SJCRH30 (cell line): ENCODE data around the gene BIVM. TPM values are rescaled to one million over a fixed set of nuclear protein-coding genes. Genes with fewer than 3 reads are reported as not detected.

Experiments
- DNase-seq, 2 experiments: peaks; one replicate each; pipeline ENCODE4 v3.0.0-alpha.2; 2015 to 2020
- H3K27ac ChIP-seq: fragments of 250-450 bp; sonication (Bioruptor Pico); 2 replicates; pipeline ENCODE4 v1.5.1; 2020; ENCODE audit warnings: mild to moderate bottlenecking, moderate library complexity
- H3K27me3 ChIP-seq: fragments of 250-450 bp; sonication (Bioruptor Pico); 2 replicates; pipeline ENCODE4 v1.5.1; 2020; ENCODE audit warnings: mild to moderate bottlenecking, moderate library complexity
- H3K36me3 ChIP-seq: fragments of 250-450 bp; sonication (Bioruptor Pico); 2 replicates; pipeline ENCODE4 v1.5.1; 2020; ENCODE audit warnings: mild to moderate bottlenecking, moderate library complexity
- H3K4me1 ChIP-seq: fragments of 250-450 bp; sonication (Bioruptor Pico); 2 replicates; pipeline ENCODE4 v1.5.1; 2020; ENCODE audit warnings: mild to moderate bottlenecking, moderate library complexity
- H3K4me3 ChIP-seq: fragments of 250-450 bp; sonication (Bioruptor Pico); 2 replicates; pipeline ENCODE4 v1.5.1; 2020; ENCODE audit warnings: mild to moderate bottlenecking, moderate library complexity
- H3K9me3 ChIP-seq: fragments of 250-450 bp; sonication (Bioruptor Pico); replicated peaks from 2 replicates; pipeline ENCODE4 v1.5.1; 2020; ENCODE audit warnings: mild to moderate bottlenecking, moderate library complexity
- total RNA-seq: library from RNA; depleted of rRNA; stranded (reverse); fragments of >200 nt; shearing (Covaris generic); gene quantifications from 2 replicates; pipeline ENCODE4 v1.2.3, GENCODE V29; 2014

BIVM gene
- total RNA-seq, 1 experiment from 2014 or later = 12.5 TPM

GRCh38 chr13:102845289-102845629, 46.3 kb downstream of the BIVM start:
- peak overlapping the region; percentile 65 for H3K4me3 ChIP-seq
- no peaks in the 10 kb centered on the region for H3K36me3 ChIP-seq
- no peak for DNase-seq
- H3K27me3 ChIP-seq = no peaks in the 10 kb centered on the region
- peaks cover 3% of the 10 kb centered on the region; the same call in 1 of the 2 replicates for H3K4me1 ChIP-seq
- H3K9me3 ChIP-seq = no peaks in the 10 kb centered on the region
- peak overlapping the region; percentile 82 for H3K27ac ChIP-seq

- Histone ChIP-seq H3K4me3 (peak within 1 kb of the TSS; percentile 65), H3K4me1 (peaks cover 3% of the 10 kb centered on the region; the same call in 1 of the 2 replicates), H3K27me3 (no peaks in the 10 kb centered on the region), H3K27ac (peak within 1 kb of the TSS; percentile 82), H3K9me3 (no peaks in the 10 kb centered on the region), H3K36me3 (no peaks in the 10 kb centered on the region)
- DNase-seq = peak; percentile 92 to 94
These were observed 46.8 kb downstream of the BIVM start, which contains the start of gene ERCC5 for GRCh38 chr13:102845630-102846260. Gene ERCC5 (plus strand): TSS chr13:102846032. CDS start chr13:102846267, 235 bp downstream.

- peak overlapping the region; percentile 82 for H3K27ac ChIP-seq
- H3K9me3 ChIP-seq = no peaks in the 10 kb centered on the region
- H3K27me3 ChIP-seq = no peaks in the 10 kb centered on the region
- H3K36me3 ChIP-seq = no peaks in the 10 kb centered on the region
- peak; percentile 16 to 50 for DNase-seq
- peaks cover 3% of the 10 kb centered on the region; the same call in 1 of the 2 replicates for H3K4me1 ChIP-seq
- H3K4me3 ChIP-seq = peak overlapping the region; percentile 65
These were observed 47.5 kb downstream of the BIVM start for GRCh38 chr13:102846261-102847015.

GRCh38 chr13:102847272-102848234, 48.6 kb downstream of the BIVM start:
- Histone ChIP-seq H3K27ac (peak overlapping the region; percentile 82; the same call in 1 of the 2 replicates), H3K36me3 (no peaks in the 10 kb centered on the region), H3K4me3 (peak overlapping the region; percentile 65), H3K4me1 (peaks cover 3% of the 10 kb centered on the region; the same call in 1 of the 2 replicates), H3K27me3 (no peaks in the 10 kb centered on the region), H3K9me3 (no peaks in the 10 kb centered on the region)
- peak in 1 of 2 experiments; percentile 43 for DNase-seq

GRCh38 chr13:102848956-102849355, 50.0 kb downstream of the BIVM start:
- peaks cover 3% of the 10 kb centered on the region; the same call in 1 of the 2 replicates for H3K4me1 ChIP-seq
- no peaks in the 10 kb centered on the region for H3K36me3 ChIP-seq
- DNase-seq = no peak
- no peak overlapping the region for H3K4me3 ChIP-seq
- H3K27ac ChIP-seq = no peak overlapping the region
- H3K27me3 ChIP-seq = no peaks in the 10 kb centered on the region
- no peaks in the 10 kb centered on the region for H3K9me3 ChIP-seq

- Histone ChIP-seq H3K36me3 (peaks cover 10% of the 10 kb centered on the region; the same call in 1 of the 2 replicates), H3K4me3 (no peak overlapping the region), H3K27me3 (no peaks in the 10 kb centered on the region), H3K9me3 (no peaks in the 10 kb centered on the region), H3K4me1 (no peaks in the 10 kb centered on the region), H3K27ac (no peak overlapping the region)
- DNase-seq = no peak
These were observed 53.6 kb downstream of the BIVM start for GRCh38 chr13:102852556-102852955.

GRCh38 chr13:102854675-102855074, 55.8 kb downstream of the BIVM start:
- Histone ChIP-seq H3K4me3 (no peak overlapping the region), H3K27ac (no peak overlapping the region), H3K4me1 (no peaks in the 10 kb centered on the region), H3K36me3 (peaks cover 14% of the 10 kb centered on the region), H3K9me3 (no peaks in the 10 kb centered on the region), H3K27me3 (no peaks in the 10 kb centered on the region)
- DNase-seq = no peak

GRCh38 chr13:102856557-102856956, 57.6 kb downstream of the BIVM start:
- Histone ChIP-seq H3K36me3 (peaks cover 18% of the 10 kb centered on the region), H3K9me3 (no peaks in the 10 kb centered on the region), H3K4me1 (no peaks in the 10 kb centered on the region), H3K4me3 (no peak overlapping the region), H3K27ac (no peak overlapping the region), H3K27me3 (no peaks in the 10 kb centered on the region)
- DNase-seq = no peak

GRCh38 chr13:102862624-102863210, 63.8 kb downstream of the BIVM start:
- peak in 1 of 2 experiments; percentile 49 for DNase-seq
- peaks cover 7% of the 10 kb centered on the region; the same call in 1 of the 2 replicates for H3K4me1 ChIP-seq
- H3K27ac ChIP-seq = peak overlapping the region; percentile 37
- H3K9me3 ChIP-seq = no peaks in the 10 kb centered on the region
- H3K4me3 ChIP-seq = no peak overlapping the region
- no peaks in the 10 kb centered on the region for H3K27me3 ChIP-seq
- H3K36me3 ChIP-seq = peaks cover 37% of the 10 kb centered on the region

GRCh38 chr13:102863590-102863989, 64.7 kb downstream of the BIVM start:
- DNase-seq = no peak
- Histone ChIP-seq H3K27ac (no peak overlapping the region), H3K27me3 (no peaks in the 10 kb centered on the region), H3K4me1 (peaks cover 7% of the 10 kb centered on the region; the same call in 1 of the 2 replicates), H3K4me3 (no peak overlapping the region), H3K36me3 (peaks cover 40% of the 10 kb centered on the region), H3K9me3 (no peaks in the 10 kb centered on the region)

- H3K4me3 ChIP-seq = no peak overlapping the region
- H3K27ac ChIP-seq = no peak overlapping the region
- H3K27me3 ChIP-seq = no peaks in the 10 kb centered on the region
- H3K9me3 ChIP-seq = no peaks in the 10 kb centered on the region
- peaks cover 29% of the 10 kb centered on the region for H3K36me3 ChIP-seq
- peaks cover 10% of the 10 kb centered on the region for H3K4me1 ChIP-seq
- no peak for DNase-seq
These were observed 69.5 kb downstream of the BIVM start for GRCh38 chr13:102868366-102868936.

GRCh38 chr13:102869948-102870676, 71.2 kb downstream of the BIVM start:
- Histone ChIP-seq H3K27ac (no peak overlapping the region), H3K9me3 (no peaks in the 10 kb centered on the region), H3K36me3 (peaks cover 30% of the 10 kb centered on the region), H3K4me3 (no peak overlapping the region), H3K27me3 (no peaks in the 10 kb centered on the region), H3K4me1 (peaks cover 10% of the 10 kb centered on the region)
- no peak for DNase-seq

GRCh38 chr13:102870677-102871415, 71.9 kb downstream of the BIVM start:
- peak; percentile 61 to 78 for DNase-seq
- Histone ChIP-seq H3K4me1 (peaks cover 10% of the 10 kb centered on the region), H3K9me3 (no peaks in the 10 kb centered on the region), H3K27me3 (no peaks in the 10 kb centered on the region), H3K36me3 (peaks cover 28% of the 10 kb centered on the region), H3K27ac (no peak overlapping the region), H3K4me3 (no peak overlapping the region)
